Endometrium (tissue), 2 donors: ENCODE results near the gene WDR48.

Source experiments
- FAIRE-seq: peaks from 2 replicates; lab custom pipeline; 2012; peaks lifted over from hg19 to GRCh38; lab: Jason Lieb, UNC
- donor health status: control.
- donor health status: control.

The WDR48 gene

DNA sequence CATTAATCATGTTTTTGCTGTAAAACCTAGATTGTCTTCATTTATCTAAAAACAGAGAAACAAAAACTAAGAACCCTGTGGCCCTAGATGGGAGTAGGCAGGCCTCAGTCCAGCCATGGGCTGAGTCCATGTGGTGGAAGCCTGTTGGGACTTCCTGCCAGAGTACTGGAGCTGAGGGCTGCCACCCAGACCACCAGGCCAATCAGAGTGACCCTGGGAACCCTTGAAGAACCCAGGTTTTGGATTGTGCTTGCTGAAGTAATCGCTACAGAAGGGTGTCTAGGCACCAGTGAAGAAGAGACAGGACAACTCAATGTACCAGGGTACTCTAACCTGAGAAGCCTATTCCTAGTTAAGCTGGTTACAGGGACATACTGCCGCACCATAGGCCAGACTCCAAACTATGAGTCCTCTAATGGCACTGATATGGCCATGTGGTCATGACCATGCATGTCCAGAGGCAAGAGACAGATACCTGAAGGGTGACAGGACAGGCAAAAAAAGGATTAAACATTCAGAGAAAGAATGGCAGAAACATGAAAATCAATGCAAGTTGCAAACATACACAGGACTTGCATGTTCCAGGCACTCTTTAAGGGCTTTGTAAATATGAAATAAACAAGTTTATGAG, 88.6 kb downstream of the WDR48 start:
- FAIRE-seq: no peak

GRCh38 chr3:39141171-39141995, 89.6 kb downstream of the WDR48 start:
- FAIRE-seq: no peak

- FAIRE-seq: no peak
Observed at GRCh38 chr3:39142067-39142466, 90.3 kb downstream of the WDR48 start.

DNA sequence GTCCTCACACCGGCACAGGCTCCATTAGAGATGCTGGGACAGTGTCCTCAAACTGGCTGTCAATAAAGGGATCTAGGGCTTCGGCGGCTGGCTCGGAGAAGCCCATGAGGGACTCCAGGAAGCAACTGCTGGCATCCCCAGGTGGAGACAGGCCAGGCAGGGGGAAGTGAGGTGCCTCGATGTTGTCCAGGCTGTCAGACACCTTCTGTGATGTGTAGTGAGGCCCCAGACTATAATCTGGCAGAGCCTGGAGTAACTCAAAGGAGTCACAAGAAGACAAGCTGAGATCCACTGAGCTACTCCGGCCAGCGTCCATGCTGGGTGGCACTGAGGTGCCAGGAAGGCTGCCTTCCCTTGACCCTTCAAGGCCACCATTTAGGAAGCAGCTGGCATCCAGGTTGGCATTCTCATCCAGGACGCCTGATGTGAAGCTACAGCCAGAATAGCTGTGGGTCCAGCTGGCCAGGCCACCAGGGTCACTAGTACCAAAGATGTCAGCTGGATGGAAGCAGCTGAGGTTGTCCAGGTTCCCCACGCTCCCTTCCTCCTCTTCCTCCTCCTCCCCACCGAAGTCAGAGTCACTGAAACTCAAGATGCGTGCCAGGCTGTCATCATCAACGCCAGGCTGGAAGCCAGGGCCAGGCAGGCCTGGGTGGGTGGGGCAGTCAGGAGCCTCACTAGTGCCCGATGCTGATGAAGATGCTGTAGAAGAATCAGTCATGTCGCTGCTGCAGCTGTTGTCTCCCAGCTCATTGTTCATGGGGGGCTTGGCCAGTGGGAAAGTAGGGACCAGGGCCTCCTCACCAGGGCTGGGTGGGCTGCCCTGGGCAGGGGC, 91.5 kb downstream of the WDR48 start:
- no peak for FAIRE-seq

- no peak for FAIRE-seq
Observed at GRCh38 chr3:39144095-39144747, 92.4 kb downstream of the WDR48 start.

- FAIRE-seq: no peak
Observed at GRCh38 chr3:39144748-39145380, 93.0 kb downstream of the WDR48 start.

GRCh38 chr3:39146083-39146501, 94.3 kb downstream of the WDR48 start:
- FAIRE-seq: no peak
